HepG2 (cell line): ENCODE measurements around the gene ADGRF5.

ENCODE experiments used
- ATF3 ChIP-seq: sonication (generic); formaldehyde crosslinking; IDR thresholded peaks from 2 replicates; pipeline ENCODE4 v1.4.0; 2020; ENCODE audit warnings: missing genetic modification reagents
- CSRNP1 ChIP-seq: sonication (generic); formaldehyde crosslinking; IDR thresholded peaks from 2 replicates; pipeline ENCODE4 v1.8.1; 2023; ENCODE audit warnings: mild to moderate bottlenecking, missing genetic modification reagents
- CTCF ChIP-seq: sonication (generic); formaldehyde crosslinking; IDR thresholded peaks from 2 replicates; pipeline ENCODE4 v1.5.0; 2020; ENCODE audit warnings: mild to moderate bottlenecking, missing genetic modification reagents, moderate library complexity
- FOXK1 ChIP-seq: sonication (generic); formaldehyde crosslinking; IDR thresholded peaks from 2 replicates; pipeline ENCODE4 v1.4.0; 2020; ENCODE audit warnings: low read depth, missing genetic modification reagents, borderline replicate concordance
- HCFC1 ChIP-seq: fragments of 150-350 bp; IDR thresholded peaks from 2 replicates; pipeline ENCODE4 v1.6.1; 2014; ENCODE audit warnings: low read depth, low read length
- KLF16 ChIP-seq, 2 experiments: sonication (generic) in 1 of 2; formaldehyde crosslinking in 1 of 2; IDR thresholded peaks; 2 replicates each; pipeline versions ENCODE4 v1.6.1 to v1.8.0; 2016 to 2023; ENCODE audit warnings: missing genetic modification reagents in 2 of 2, missing compliant biosample characterization in 1 of 2
- POLR2A ChIP-seq, 2 experiments: IDR thresholded peaks; 2 replicates each; pipeline ENCODE4 v1.6.1; 2011; ENCODE audit warnings: low read depth in 2 of 2, low read length in 2 of 2, mild to moderate bottlenecking in 1 of 2, moderate library complexity in 1 of 2; ENCODE audit not compliant: insufficient read depth in 1 of 2
- ZBTB1 ChIP-seq: sonication (generic); formaldehyde crosslinking; IDR thresholded peaks from 2 replicates; pipeline ENCODE4 v1.4.0; 2020; ENCODE audit warnings: missing genetic modification reagents, borderline replicate concordance
- ZNF232 ChIP-seq: sonication (generic); formaldehyde crosslinking; IDR thresholded peaks from 2 replicates; pipeline ENCODE4 v1.4.0; 2020; ENCODE audit warnings: missing genetic modification reagents, borderline replicate concordance
- ZNF292 ChIP-seq: sonication (generic); formaldehyde crosslinking; IDR thresholded peaks from 2 replicates; pipeline ENCODE4 v1.8.1; 2022; ENCODE audit warnings: mild to moderate bottlenecking, low read depth, missing genetic modification reagents, borderline replicate concordance

DNA sequence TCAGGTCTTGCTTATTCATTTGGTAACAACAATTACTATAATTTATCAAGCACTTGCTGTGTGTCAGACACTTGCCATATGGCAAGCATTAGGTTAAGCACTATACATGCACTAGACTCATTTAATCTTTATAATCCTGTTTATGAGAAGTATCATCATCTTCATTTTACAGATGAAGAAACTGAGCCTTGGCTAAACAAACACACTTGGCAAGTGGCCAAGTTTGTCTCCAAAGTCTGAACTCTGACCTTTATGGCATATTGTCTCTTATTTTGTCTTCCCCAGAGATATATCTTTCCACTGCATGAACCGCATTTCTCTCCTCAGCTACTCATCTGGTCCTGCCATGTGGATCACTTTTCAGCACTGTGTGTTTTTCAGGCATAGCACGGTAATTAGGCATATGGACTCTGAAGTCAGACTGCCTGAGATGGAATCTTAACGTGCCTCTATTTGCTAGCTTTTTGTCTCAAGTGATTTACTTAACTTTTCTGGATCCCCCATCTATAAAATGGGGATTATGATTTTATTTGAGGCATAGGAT is 4.7 kb downstream of the ADGRF5 start:
- TF ChIP-seq CTCF (CRISPR knock-in tag) (no peak), POLR2A (IDR thresholded peaks at IDR 0.05; ENCODE audit: insufficient read depth in 1 of 2, low read depth in 2 of 2, low read length in 2 of 2) (no peak), HCFC1 (no peak), FOXK1 (CRISPR knock-in tag) (no peak), ZNF232 (CRISPR knock-in tag) (no peak), ZNF292 (CRISPR knock-in tag) (no peak), ZBTB1 (no peak), CSRNP1 (CRISPR knock-in tag) (no peak), KLF16 (CRISPR knock-in tag; IDR thresholded peaks at IDR 0.05) (no peak), ATF3 (CRISPR knock-in tag) (no peak)
